HFF-Myc (cell line): ENCODE data around the gene GNL1.

Experiments
- DNase-seq: peaks from one replicate; pipeline ENCODE4 v3.0.0-alpha.2; 2011; ENCODE audit warnings: low read depth; ENCODE audit errors: extremely low read depth
- H3K4me3 ChIP-seq: replicated peaks from 2 replicates; pipeline ENCODE4 v1.5.1; 2011; ENCODE audit warnings: low read depth, mild to moderate bottlenecking, control low read depth, low read length
- TF ChIP-seq, protein P1 (sequence below): IDR thresholded peaks from 2 replicates; pipeline ENCODE4 v1.5.1; 2012; ENCODE audit warnings: mild to moderate bottlenecking, low read depth, low read length, control low read depth; ENCODE audit errors: missing control alignments

Gene GNL1

GRCh38 chr6:30544666-30545272, 11.5 kb downstream of the GNL1 start:
- no peak for DNase-seq
- TF ChIP-seq, protein P1, sequence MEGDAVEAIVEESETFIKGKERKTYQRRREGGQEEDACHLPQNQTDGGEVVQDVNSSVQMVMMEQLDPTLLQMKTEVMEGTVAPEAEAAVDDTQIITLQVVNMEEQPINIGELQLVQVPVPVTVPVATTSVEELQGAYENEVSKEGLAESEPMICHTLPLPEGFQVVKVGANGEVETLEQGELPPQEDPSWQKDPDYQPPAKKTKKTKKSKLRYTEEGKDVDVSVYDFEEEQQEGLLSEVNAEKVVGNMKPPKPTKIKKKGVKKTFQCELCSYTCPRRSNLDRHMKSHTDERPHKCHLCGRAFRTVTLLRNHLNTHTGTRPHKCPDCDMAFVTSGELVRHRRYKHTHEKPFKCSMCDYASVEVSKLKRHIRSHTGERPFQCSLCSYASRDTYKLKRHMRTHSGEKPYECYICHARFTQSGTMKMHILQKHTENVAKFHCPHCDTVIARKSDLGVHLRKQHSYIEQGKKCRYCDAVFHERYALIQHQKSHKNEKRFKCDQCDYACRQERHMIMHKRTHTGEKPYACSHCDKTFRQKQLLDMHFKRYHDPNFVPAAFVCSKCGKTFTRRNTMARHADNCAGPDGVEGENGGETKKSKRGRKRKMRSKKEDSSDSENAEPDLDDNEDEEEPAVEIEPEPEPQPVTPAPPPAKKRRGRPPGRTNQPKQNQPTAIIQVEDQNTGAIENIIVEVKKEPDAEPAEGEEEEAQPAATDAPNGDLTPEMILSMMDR, result peak; percentile 74
- H3K4me3 ChIP-seq, result no peak overlapping the region

DNA sequence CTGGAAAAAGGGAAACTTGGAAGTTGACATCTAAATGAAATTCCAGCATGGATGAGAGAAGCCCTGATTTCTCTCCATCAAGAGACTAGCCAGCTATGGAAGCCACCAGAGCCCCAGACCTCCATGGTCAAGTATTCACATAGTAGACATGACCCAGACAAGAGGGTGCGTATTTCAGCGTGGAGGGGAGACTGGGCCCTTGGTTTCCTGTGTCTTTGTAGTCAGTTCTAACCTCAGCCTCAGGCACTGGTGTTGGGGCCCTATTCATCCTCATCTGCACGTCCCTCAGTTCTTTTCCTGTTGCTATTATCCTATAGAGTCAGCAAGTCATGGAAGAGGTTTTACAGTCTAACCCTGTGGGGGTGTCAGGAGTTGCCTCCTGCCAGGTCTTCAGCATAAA, 12.5 kb downstream of the GNL1 start:
- TF ChIP-seq, protein P1, result no peak
- no peak for DNase-seq

GRCh38 chr6:30542915-30543314, 13.4 kb downstream of the GNL1 start:
- H3K4me3 ChIP-seq, result no peak overlapping the region
- TF ChIP-seq, protein P1, result no peak
- no peak for DNase-seq

More for the DNA sequence above, 12.5 kb downstream of the GNL1 start:
- no peak overlapping the region for H3K4me3 ChIP-seq

- no peak overlapping the region for H3K4me3 ChIP-seq
- no peak for DNase-seq
- TF ChIP-seq, protein P1, result no peak
Observed at GRCh38 chr6:30542404-30542725, 13.9 kb downstream of the GNL1 start.

- TF ChIP-seq, protein P1, result peak; percentile 99
- no peak for DNase-seq
- H3K4me3 ChIP-seq, result peak overlapping the region; percentile 18; the same call in 1 of the 2 replicates
Observed at GRCh38 chr6:30541515-30542403, 14.5 kb downstream of the GNL1 start.

DNA sequence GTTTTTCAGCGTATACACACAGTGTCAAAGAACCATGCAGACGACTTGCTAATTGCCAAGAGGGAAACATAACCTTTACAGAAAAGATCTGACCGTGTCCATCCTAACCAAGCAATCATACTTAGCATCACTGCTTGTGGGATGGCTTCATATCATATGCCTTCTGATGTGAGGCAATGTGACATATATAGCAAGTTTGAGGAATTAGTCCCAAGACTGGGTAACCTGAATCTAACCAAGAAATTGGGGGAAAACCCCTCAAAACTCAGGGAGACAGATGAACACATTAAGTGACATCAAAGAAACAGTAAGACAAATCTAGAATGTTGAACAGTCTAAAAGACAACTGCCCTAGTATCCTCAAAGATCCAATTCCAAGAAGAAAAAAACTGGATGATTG, 18.4 kb downstream of the GNL1 start:
- TF ChIP-seq, protein P1, result no peak
- no peak overlapping the region for H3K4me3 ChIP-seq
- DNase-seq, result no peak
